Middle frontal gyrus (tissue), 1 donor: ENCODE data around the gene TBC1D2.

Source experiments
- DNase-seq: peaks from one replicate; pipeline ENCODE4 v3.0.0-alpha.2; 2015; ENCODE audit warnings: low spot score; ENCODE audit errors: extremely low spot score

Gene TBC1D2

DNA sequence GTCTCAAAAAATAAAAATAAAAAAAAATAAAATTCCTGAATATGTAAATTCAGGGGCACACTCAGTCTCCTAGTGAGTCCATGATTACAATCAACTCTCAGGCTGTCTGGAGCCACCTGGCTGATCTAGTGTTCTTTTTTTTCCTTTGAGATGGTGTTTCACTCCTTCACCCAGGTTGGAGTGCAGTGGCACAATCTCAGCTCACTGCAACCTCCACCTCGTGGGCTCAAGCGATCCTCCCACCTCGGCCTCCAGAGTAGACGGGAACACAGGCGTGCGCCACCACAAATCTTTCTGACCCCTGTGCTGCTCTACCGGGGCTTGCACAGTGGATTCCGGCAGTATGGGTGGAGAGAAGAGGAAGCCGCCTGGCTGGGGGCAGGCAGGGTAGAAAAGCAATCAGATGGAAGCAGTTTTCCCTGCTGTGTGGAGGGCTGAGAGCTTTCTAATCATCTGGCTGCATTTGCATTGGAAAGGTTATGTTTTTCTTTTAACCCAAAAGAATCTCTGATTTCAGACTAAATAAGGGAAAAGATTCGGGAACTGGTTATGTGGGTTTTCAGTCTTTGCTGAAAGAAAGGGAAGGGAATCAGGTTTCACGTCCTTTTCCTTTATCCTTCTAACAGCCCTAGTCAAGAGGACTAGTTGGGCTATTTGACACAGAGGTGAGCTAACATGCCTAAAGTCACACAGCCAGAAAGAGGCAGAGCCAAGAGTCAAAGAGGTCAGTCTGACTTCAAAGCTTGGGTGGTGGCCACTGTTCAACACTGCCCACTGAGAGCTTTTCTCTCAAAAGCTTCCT, 36.7 kb downstream of the TBC1D2 start:
- DNase-seq = no peak

GRCh38 chr9:98217255-98217654, 38.2 kb downstream of the TBC1D2 start:
- no peak for DNase-seq

DNA sequence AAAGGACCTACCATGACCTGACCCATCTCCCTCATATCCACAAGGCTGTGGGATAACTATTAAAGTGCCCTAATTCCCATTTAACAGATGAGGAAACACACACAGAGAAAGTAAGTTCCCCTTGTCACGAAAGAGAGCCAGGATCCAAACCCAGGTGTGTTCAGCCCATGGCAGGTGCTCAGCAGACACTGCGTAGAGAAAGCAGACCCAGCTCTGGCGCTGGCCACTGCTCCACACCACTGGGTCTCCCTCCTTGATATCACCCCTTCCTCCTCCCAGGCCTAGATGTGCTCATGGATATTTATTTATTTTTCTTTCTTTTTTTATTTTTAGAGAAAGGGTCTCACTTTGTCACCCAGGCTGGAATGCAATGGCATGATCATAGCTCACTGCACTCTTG, 39.1 kb downstream of the TBC1D2 start:
- DNase-seq = no peak

DNA sequence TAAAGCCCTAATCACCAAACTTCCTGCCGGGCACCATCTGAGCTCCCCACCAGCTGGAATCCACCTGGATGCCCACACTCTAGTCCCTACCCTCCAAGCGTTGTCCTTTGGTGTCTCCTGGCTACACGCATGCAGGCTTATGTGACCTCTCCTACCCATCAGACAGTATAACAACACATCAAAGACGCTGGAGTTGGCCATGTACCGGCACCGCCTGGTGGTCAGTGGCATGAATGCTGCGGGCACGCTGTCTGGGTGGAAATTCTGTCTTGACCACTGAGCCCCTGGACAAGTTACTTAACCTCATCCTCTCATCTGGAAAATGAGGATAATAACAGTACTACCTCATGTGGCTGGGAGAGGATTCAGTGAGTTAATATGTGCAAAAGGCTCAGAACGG, 39.6 kb downstream of the TBC1D2 start:
- no peak for DNase-seq

DNA sequence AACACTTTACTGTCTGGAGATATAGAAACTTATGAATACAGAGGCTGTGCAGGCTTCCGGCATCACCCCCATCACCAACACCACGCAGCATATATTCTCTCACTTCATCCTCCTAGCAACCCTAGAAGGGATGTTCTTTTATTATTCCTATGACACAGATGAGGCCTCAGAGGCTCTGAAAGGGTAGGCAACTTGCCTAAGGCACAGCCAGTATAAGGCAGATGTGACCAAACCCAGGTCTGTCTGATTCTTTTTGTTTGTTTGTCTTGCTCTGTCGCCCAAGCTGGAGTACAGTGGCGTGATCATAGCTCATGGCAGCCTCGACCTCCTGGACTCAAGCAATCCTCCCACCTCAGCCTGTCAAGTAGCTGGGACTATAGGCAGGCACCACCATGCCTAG, 40.2 kb downstream of the TBC1D2 start:
- DNase-seq = no peak

- no peak for DNase-seq
Measured at GRCh38 chr9:98214811-98215210, 40.6 kb downstream of the TBC1D2 start.

DNA sequence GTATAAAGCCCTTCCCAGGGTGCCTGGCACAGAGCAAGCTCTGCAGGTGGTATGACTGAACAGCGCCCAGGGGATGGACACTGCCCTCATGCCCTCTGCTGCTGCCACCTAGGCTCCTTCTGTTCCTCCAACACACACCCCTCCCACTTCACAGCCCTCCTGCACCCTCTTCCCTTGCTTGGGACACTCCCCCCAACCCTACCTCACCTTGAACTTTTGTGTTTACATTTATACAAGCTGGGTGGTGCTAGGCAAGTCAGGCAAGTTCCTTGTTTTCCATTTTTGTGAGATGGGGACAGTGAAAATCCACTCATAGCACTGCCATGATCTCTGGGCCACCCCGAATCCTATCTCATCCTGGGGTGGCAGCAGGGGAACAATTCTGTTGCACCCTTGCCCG, 44.2 kb downstream of the TBC1D2 start:
- DNase-seq = no peak

GRCh38 chr9:98210435-98210834, 45.0 kb downstream of the TBC1D2 start:
- no peak for DNase-seq

DNA sequence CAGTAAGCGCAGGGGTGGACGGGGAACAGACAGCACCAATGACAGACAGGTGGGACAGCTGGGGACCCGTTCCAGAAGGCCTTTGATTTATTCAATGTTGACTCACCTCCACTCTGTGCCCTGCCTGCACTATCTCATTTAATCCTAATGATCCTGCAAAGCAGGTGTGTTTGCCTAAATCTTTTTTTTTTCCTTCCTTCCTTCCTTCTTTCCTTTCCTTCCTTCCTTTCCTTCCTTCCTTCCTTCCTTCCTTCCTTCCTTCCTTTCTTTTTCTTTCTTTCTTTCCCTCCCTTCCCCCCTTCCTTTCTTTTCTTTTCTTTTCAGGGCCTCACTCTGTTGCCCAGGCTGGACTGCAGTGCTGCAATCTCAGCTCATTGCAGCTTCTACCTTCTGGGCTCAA, 45.9 kb downstream of the TBC1D2 start:
- no peak for DNase-seq

DNA sequence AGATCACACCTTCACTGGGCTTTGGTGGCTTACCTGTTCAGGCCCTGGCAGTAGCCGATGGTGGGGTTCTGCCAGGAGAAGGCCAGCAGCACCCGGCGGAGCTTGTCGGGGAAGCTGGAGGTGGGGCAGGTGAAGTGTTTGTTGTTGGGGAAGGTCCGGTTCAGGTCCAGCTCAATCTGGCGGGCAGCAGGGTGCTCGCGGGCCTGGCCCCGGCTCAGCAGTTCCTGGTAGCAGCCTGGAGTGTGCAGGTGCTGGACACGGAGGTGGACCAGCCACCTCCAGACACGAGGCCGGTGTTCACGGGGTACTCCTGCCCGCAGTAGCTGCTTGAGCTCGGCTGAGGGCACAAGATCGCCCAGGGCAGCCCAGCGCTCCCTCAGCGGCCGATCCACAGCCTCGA, 46.8 kb downstream of the TBC1D2 start:
- DNase-seq = no peak

DNA sequence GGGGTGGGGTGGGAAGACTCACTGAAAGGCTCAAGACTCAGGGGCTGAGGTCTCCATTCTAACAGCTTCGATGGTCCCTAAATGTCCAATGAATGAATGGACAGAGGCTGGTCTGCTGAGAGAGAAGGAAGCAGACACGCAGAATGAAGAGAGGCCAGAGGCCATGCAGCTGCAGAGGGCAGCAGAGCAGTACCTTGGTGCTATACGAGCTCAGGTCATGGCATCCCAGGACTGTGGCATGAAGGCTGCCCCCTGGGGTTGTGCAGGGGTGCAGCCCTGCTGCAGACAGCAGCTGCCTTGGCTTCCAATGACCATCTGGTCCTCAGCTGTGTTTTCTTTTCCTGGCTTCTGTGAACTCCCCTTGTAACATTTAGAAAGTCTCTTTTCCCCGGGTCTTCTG, 47.8 kb downstream of the TBC1D2 start:
- DNase-seq = no peak

DNA sequence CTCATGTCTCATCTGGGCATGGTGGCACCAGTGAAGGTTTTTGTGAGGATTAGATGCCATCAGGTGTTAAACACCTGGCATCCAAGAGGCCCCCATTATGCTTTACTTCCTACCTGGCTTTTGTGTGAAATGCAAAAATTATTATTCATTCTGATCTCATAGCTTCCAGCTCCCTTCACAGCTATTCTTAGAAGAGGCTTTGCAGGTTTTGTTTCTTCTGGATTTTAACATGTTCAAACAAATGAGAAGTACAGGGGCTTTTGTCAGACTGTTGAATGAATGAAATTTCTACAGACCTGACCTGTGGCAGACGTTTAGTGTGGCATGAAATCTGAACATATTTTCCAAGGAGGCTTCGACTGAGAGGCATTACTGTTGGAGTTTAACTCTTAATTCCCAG, 48.7 kb downstream of the TBC1D2 start:
- no peak for DNase-seq

DNA sequence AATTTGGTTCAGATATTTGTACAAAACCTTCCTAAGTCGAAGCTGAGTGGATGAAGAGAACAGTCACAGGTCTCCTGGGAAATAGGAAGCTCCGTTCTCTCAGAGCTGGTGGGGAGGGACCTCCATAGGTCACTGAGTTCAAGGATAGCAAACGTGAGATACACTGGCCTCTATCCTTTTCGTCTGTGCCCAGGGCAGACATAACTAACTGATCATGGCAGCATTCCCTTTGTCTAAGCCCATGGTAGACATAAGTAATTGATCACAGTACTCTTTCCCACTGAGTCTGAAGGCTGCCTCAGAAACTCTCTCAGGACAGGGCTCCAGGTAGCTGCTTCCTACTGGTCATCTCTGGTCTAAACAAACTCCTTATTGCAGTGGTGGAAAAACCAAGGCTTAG, 50.8 kb downstream of the TBC1D2 start:
- DNase-seq = no peak

GRCh38 chr9:98203153-98203552, 52.3 kb downstream of the TBC1D2 start:
- no peak for DNase-seq

GRCh38 chr9:98202252-98202651, 53.2 kb downstream of the TBC1D2 start:
- no peak for DNase-seq

DNA sequence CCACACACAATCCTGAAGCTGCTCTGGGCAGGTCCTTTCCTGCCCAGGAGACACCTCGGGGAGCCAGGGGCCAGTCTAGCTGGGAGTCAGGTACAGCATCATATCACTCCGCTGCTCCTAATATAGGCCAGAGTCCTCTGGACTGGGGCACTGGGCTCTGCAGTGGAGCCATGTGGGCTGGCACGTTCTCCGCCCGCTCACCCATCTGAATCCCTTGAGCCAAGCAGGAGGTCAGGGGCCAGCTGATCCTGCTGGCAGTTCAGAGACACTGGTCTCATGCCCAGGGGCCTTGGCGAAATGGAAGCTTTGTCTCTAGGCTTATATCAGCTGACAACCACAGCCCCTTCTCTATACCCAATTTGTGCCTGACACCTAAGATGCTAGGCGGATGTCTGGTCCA, 53.7 kb downstream of the TBC1D2 start:
- DNase-seq = no peak

GRCh38 chr9:98201102-98201501, 54.3 kb downstream of the TBC1D2 start:
- DNase-seq = no peak

DNA sequence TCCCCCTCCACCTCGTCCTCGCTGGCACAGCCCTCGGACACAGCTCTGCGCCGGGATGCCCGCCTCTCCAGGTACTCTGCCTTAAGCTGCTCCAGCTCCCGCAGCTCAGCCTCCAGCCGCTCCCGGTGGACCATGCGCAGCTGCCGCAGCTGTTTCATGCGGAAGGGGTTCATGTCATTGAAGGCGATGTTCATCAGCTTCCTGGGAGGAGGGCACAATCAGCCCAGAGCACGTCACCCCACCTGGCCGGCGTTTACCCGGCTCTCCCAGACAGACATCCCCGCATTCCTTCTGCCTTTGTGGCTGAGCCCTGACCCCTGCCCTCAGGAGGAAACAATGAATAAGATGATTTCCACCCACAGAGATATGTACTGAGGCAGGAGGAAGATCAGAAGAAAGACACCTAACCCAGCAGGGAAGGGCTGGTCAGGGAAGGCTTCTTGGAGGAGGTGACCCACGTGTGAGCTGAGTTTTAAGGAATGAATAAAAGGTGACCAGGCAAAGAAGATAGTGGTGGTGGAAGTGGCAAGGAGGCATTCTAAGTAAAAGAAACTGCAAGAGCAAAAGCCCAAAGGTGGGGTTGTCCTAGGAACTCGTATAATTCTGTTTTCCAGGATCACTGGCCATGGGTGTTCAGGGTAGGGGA, 55.9 kb downstream of the TBC1D2 start:
- DNase-seq = no peak

DNA sequence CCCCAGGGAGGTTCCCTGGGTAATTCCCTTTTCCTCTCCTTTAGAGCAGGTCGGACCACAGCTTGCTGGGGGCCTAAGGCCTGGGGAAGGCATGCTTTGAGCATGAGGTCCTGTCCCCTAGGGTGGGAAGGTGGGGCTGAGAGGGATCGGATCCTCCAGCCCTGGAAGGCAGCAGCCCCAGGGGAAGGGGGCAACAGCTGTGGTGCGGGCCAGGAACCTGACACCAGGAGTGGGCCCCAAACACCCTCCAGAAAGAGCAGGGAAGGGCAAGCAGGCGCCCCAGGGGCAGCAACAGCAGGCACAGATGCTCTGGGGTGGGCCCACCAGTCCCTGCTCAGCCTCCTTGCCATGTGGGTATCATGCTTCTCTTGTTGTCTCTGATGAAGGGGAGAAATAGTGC, 59.8 kb downstream of the TBC1D2 start:
- no peak for DNase-seq

GRCh38 chr9:98193336-98193944, 62.0 kb downstream of the TBC1D2 start:
- DNase-seq = no peak

DNA sequence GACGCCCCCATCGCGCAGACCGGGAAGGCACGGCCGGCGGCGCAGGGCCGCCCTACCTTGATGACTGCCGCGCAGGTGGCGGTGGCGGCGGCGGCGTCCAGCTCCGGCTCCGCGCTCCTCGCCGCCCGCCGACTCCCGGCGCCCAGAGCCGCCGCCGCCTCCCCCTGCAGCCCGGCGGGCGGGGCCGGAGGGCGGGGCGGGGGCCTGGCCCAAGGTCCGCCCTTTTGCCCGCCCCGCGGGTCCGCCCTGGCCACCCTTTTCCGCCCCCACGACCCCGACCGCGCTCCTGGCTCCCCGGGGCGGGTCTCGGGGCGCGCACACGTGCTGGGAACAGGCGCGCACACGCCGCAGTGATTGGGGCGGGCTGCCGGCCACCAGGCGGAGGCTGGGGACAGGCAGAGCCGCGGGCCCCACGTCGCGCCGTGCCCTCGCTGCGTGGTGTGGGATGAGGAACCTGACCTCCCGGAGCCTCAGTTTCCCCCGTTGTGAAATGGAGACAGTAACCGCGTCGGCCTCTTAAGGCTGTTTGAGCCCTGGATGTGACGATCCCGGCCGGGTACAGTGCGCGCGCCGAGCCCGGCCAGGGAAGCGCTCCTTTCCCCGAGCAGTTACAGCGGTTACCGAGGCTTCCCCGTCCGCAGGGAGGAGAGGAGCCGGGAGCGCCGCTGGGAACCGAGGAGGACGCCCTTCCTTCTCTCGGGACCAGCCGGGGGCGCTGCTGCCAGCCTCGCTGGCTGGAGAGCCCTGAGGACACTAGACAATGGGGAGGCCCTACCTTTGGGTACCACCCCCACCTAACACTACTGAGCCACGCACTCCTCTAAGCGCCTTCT, 62.7 kb downstream of the TBC1D2 start, which contains the start of gene CORO2A:
CORO2A (minus strand) TSS at position 135 of the 833 bp plus-strand sequence. CDS start 34,977 bp downstream, outside the sequence.
- DNase-seq = peak; percentile 37
